Upper lobe of left lung (tissue), 6 donors: ENCODE data around the gene LYPD4. TPM values are rescaled to one million over a fixed set of nuclear protein-coding genes. Genes with fewer than 3 reads are reported as not detected.

Experiments used
- ATAC-seq, 2 donors: fragments of 200-7000 bp; cut with Tn5 transposase; one replicate each; pipeline ENCODE4 v1.9.1; 2022; ENCODE audit warnings: mild to moderate bottlenecking in 2 of 2, moderate library complexity in 2 of 2; ENCODE audit not compliant: low FRiP score in 2 of 2
- DNase-seq, 2 donors: peaks; one replicate each; pipeline ENCODE4 v3.0.0-alpha.2; 2019 to 2020
- H3K27ac ChIP-seq, 4 donors: fragments of 200-600 bp; sonication (generic); one replicate each; pipeline ENCODE4 v1.5.1; 2016 to 2019
- H3K27me3 ChIP-seq, 4 donors: fragments of 200-600 bp; sonication (generic); one replicate each; pipeline ENCODE4 v1.5.1; 2017 to 2019
- H3K36me3 ChIP-seq, 4 donors: fragments of 200-600 bp; sonication (generic); one replicate each; pipeline ENCODE4 v1.5.1; 2016 to 2019
- H3K4me1 ChIP-seq, 4 donors: fragments of 200-600 bp; sonication (generic); one replicate each; pipeline ENCODE4 v1.5.1; 2018 to 2019
- H3K4me3 ChIP-seq, 4 donors: fragments of 200-600 bp; sonication (generic); one replicate each; pipeline ENCODE4 v1.5.1; 2017 to 2019; ENCODE audit warnings: mild to moderate bottlenecking in 2 of 4, moderate library complexity in 1 of 4
- H3K9me3 ChIP-seq, 4 donors: fragments of 200-600 bp; sonication (generic); one replicate each; pipeline ENCODE4 v1.5.1; 2018 to 2019
- EP300 ChIP-seq, 4 donors: sonication (generic); formaldehyde crosslinking; IDR thresholded peaks; one replicate each; pipeline ENCODE4 v1.5.1; 2017; ENCODE audit warnings: antibody characterized with exemption in 4 of 4, control low read depth in 2 of 4
- POLR2A ChIP-seq, 4 donors: fragments of 450-650 bp; IDR thresholded peaks; one replicate each; pipeline ENCODE4 v1.5.1; 2016 to 2017; ENCODE audit warnings: antibody characterized with exemption in 4 of 4, mild to moderate bottlenecking in 2 of 4
- POLR2AphosphoS5 ChIP-seq, 2 donors: sonication (generic); formaldehyde crosslinking; IDR thresholded peaks; one replicate each; pipeline ENCODE4 v1.5.1; 2017; ENCODE audit warnings: antibody characterized with exemption in 2 of 2
- WGBS, 2 donors: methylation state at CpG; one replicate each; pipeline ENCODE4 v1.1.5; 2017 to 2018; 5-methylcytosine and 5-hydroxymethylcytosine counted together
- total RNA-seq, 6 donors: library from RNA; depleted of rRNA in 4 of 6; stranded (reverse); fragments of >200 nt in 4 of 6; gene quantifications; one replicate each; pipeline versions ENCODE4 v1.1.0 to v1.2.1, GENCODE V29; 2016 to 2021
- TF ChIP-seq, protein P1 (sequence below), 6 experiments: fragments of 450-650 bp in 4 of 6; fragments of 200-600 bp in 2 of 6; sonication (generic) in 2 of 6; IDR thresholded peaks; one replicate each; pipeline ENCODE4 v1.5.1; 2016 to 2019; ENCODE audit warnings: antibody characterized with exemption in 6 of 6
- donor health status: DM: no; HTN: no; CAD: no; lungs with moderate emphysema.
- donor health status: DM: no; HTN: yes; CAD: no; lungs with severe emphysema.

LYPD4 gene, protein sequence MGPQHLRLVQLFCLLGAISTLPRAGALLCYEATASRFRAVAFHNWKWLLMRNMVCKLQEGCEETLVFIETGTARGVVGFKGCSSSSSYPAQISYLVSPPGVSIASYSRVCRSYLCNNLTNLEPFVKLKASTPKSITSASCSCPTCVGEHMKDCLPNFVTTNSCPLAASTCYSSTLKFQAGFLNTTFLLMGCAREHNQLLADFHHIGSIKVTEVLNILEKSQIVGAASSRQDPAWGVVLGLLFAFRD
- total RNA-seq, result not detected

DNA sequence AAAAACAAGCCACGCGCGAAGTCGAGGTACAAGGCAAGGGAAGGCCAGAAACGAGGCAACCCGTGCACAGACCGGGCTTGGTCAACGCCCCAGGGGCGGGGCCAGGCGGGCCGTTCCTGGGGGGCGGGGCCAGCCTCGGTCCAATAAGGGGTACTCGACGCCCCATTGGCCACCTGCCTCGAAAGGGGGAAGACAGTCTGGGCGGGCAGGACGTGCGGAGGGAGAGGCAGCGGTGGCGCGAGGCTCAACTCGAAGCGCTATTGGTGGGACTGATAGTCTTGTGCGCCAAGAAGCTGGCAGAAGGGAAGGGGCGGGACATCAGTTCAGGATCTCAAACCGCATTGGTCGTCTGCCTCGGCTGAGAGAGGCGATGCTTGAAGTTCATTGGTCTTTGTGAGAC, at the start of gene LYPD4:
Gene LYPD4 (minus strand): TSS at position 83 of the 400 bp plus-strand sequence. CDS start 5,398 bp downstream, outside the sequence.
- Histone ChIP-seq H3K36me3 (no peaks in the 10 kb centered on the region), H3K27ac (no peak within 1 kb of the TSS), H3K27me3 (no peaks in the 10 kb centered on the region), H3K4me1 (no peaks in the 10 kb centered on the region), H3K4me3 (no peak within 1 kb of the TSS), H3K9me3 (no peaks in the 10 kb centered on the region)
- ATAC-seq (no peak), DNase-seq (peak in 1 of 2 donors; percentile 80)
- TF ChIP-seq, protein P1, sequence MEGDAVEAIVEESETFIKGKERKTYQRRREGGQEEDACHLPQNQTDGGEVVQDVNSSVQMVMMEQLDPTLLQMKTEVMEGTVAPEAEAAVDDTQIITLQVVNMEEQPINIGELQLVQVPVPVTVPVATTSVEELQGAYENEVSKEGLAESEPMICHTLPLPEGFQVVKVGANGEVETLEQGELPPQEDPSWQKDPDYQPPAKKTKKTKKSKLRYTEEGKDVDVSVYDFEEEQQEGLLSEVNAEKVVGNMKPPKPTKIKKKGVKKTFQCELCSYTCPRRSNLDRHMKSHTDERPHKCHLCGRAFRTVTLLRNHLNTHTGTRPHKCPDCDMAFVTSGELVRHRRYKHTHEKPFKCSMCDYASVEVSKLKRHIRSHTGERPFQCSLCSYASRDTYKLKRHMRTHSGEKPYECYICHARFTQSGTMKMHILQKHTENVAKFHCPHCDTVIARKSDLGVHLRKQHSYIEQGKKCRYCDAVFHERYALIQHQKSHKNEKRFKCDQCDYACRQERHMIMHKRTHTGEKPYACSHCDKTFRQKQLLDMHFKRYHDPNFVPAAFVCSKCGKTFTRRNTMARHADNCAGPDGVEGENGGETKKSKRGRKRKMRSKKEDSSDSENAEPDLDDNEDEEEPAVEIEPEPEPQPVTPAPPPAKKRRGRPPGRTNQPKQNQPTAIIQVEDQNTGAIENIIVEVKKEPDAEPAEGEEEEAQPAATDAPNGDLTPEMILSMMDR (IDR thresholded peaks at IDR 0.05), result no peak
- TF ChIP-seq POLR2AphosphoS5 (IDR thresholded peaks at IDR 0.05) (no peak), POLR2A (IDR thresholded peaks at IDR 0.05) (no peak), EP300 (IDR thresholded peaks at IDR 0.05) (no peak)
- WGBS, 2 donors, result 83 to 88% methylated on average over 29 to 30 of the region's 30 CpGs

DNA sequence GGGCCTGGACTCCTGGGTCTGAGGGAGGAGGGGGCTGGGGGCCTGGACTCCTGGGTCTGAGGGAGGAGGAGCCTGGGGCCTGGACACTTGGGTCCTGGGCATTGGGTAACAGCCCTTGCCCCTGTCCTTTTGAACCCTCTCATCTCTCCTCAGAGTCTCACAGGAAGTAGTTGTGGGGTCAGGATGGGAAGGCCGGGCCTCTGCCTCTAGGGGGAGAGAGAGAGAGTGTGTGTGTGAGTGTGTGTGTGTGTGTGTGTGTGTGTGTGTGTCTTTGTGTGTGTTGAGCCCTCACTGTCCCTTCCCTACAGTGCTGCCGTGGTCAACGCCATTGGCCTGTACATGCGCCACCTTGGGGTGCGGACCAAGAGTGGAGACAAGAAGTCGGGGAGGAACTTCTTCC, 49.4 kb upstream of the LYPD4 start:
- Histone ChIP-seq H3K4me1 (peaks cover under 1 to 17% (median 2%) of the 10 kb centered on the region in 4 donors), H3K4me3 (no peak overlapping the region), H3K9me3 (no peaks in the 10 kb centered on the region), H3K27me3 (no peaks in the 10 kb centered on the region), H3K27ac (no peak overlapping the region), H3K36me3 (peaks cover 28 to 91% (median 81%) of the 10 kb centered on the region in 4 donors)
- WGBS, 2 donors, result 82 to 92% methylated on average over 2 to 6 of the region's 6 CpGs
- TF ChIP-seq, protein P1 (IDR thresholded peaks at IDR 0.05), result no peak
- TF ChIP-seq POLR2AphosphoS5 (IDR thresholded peaks at IDR 0.05), result no peak
- TF ChIP-seq EP300 (IDR thresholded peaks at IDR 0.05), result no peak
- TF ChIP-seq POLR2A (IDR thresholded peaks at IDR 0.05), result no peak
- ATAC-seq (no peak), DNase-seq (no peak)

DNA sequence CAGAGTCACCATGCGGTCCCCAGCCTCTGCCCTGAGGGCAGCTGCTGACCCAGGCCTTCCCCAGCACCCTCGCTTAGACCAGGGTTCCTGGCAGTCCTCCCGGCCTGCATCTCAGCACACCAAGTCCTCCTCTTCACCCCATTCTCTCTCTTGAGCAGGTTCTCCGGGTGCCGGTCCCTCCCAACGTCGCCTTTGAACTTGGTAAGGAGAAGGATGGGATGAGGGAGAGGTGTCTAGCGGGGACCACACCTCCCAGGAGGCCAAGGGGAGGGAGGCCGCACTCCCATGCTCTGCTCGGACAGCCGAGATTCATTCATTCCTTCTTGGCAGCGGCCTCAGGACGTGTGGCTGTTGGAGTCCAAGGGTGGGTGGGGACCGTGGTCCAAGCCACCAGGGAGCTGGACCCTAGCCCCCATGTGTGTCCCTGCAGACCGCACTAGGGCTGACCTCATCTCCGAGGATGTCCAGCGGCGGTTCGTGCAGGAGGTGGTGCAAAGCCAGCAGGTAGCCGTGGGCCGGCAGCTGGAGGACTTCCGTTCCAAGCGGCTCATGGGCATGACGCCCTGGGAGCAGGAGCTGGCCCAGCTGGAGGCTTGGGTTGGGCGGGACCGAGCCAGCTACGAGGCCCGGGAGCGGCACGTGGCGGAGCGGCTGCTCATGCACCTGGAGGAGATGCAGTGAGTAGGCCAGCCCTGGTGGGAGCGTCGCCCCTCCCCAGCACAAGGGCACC, 47.9 kb upstream of the LYPD4 start:
- ATAC-seq, result no peak
- Histone ChIP-seq H3K27me3 (no peaks in the 10 kb centered on the region), H3K4me3 (no peak overlapping the region), H3K4me1 (peaks cover 16 to 33% (median 18%) of the 10 kb centered on the region in 4 donors), H3K36me3 (peaks cover 22 to 87% (median 73%) of the 10 kb centered on the region in 4 donors), H3K9me3 (no peaks in the 10 kb centered on the region), H3K27ac (peak overlapping the region in 1 of 4 donors; percentile 20)
- no peak for TF ChIP-seq POLR2A (IDR thresholded peaks at IDR 0.05)
- no peak for TF ChIP-seq POLR2AphosphoS5 (IDR thresholded peaks at IDR 0.05)
- TF ChIP-seq, protein P1 (IDR thresholded peaks at IDR 0.05), result no peak
- no peak for TF ChIP-seq EP300 (IDR thresholded peaks at IDR 0.05)
- DNase-seq, result peak in 1 of 2 donors; percentile 78
- 90 to 95% methylated on average over 33 to 34 of the region's 34 CpGs for WGBS, 2 donors

DNA sequence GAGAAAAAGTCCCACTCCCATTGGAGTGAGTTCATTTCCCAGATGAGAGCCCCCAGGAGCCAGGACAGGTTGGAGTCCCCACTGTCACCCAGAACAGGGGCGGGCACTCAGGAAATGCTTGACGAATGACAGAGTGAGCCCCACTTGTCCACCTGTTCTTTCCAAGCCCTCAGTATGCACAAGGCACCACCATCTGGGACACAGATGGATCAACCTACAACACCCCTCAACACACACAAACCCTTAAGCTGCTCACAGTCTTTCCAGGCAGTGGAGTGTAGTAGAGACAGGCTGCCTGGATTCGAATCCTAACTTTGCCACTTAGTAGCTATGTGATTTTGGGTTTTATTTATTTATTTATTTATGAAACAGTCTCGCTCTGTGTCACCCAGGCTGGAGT, 46.5 kb upstream of the LYPD4 start:
- DNase-seq, result no peak
- Histone ChIP-seq H3K36me3 (peaks cover 20 to 75% (median 62%) of the 10 kb centered on the region in 4 donors), H3K27ac (no peak overlapping the region), H3K4me3 (no peak overlapping the region), H3K9me3 (no peaks in the 10 kb centered on the region), H3K27me3 (no peaks in the 10 kb centered on the region), H3K4me1 (peaks cover 30 to 47% (median 32%) of the 10 kb centered on the region in 4 donors)
- 92 to 96% methylated on average over 4 of the region's 4 CpGs for WGBS, 2 donors
- TF ChIP-seq EP300 (IDR thresholded peaks at IDR 0.05), result no peak
- TF ChIP-seq, protein P1 (IDR thresholded peaks at IDR 0.05), result no peak
- TF ChIP-seq POLR2A (IDR thresholded peaks at IDR 0.05), result no peak
- TF ChIP-seq POLR2AphosphoS5 (IDR thresholded peaks at IDR 0.05), result no peak
- no peak for ATAC-seq
